Gastrocnemius medialis (tissue), 4 donors: ENCODE data around the gene NOX1.

ENCODE experiments used
- CTCF ChIP-seq, 5 experiments: fragments of 450-650 bp in 3 of 5; fragments of 200-600 bp in 2 of 5; sonication (generic) in 2 of 5; IDR thresholded peaks in 4 of 5; conservative IDR thresholded peaks in 1 of 5; 1 replicate in 4 of 5; 2 replicates in 1 of 5; pipeline ENCODE4 v1.5.1; 2016 to 2019; ENCODE audit warnings: antibody characterized with exemption in 5 of 5, mild to moderate bottlenecking in 3 of 5, moderate library complexity in 3 of 5
- POLR2A ChIP-seq, 2 donors: fragments of 450-650 bp; IDR thresholded peaks; one replicate each; pipeline ENCODE4 v1.6.1; 2017; ENCODE audit warnings: antibody characterized with exemption in 2 of 2, mild to moderate bottlenecking in 2 of 2, moderate library complexity in 2 of 2

DNA sequence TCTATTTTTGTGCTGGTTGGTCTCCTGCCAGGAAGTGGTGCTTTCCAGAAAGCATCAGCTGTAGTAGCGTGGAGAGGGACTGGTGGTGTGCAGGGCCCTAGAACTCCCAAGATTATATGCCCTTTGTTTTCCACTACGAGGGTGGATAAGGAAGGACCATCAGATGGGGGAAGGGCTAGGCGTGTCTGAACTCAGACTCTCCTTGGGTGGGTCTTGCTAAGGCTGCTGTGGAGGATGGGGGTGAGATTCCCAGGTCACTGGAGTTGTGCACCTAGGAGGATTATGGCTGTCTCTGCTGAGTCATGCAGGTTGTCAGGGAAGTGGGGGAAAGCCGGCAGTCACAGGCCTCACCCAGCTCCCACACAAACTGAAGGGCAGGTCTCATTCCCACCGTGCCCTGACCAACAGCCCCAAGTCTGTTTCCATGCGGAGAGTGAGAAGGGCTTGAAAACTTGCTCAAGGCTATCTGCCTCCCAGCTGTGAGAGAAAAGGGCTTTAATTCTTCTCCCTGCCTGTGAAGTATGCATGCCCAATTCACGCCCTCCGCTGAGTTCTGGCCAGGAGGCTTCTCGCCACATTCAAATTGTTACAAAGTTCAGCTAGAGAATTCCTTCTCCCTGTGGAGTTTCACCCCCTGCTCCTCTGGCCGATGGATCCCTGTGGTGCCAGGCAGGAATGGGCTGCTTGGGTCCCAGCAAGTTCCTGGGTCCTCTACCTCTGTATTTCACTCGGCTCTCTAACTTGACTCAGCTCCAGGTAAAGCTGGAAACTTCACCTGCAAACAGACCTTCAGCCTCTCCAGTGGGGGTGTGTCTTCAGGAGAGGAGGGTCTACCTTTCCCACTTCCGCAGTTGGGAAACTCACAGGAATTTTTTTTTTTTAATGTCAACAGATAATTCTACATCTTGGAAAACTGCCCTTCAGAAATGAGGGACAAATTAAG is 61.7 kb downstream of the NOX1 start:
- TF ChIP-seq CTCF (IDR thresholded peaks at IDR 0.05 in 4 of 5, conservative IDR thresholded peaks at IDR 0.05 in 1 of 5) (no peak), POLR2A (IDR thresholded peaks at IDR 0.05) (no peak)
